Right lobe of liver (tissue), 4 donors: Measurements from ENCODE around the gene SNAPC1.

Source experiments
- POLR2A ChIP-seq: fragments of 450-650 bp; IDR thresholded peaks from one replicate; pipeline ENCODE4 v1.6.1; 2017; ENCODE audit warnings: antibody characterized with exemption, mild to moderate bottlenecking
- TF ChIP-seq, protein P1 (sequence below), 4 donors: fragments of 200-600 bp in 3 of 4; fragments of 450-650 bp in 1 of 4; IDR thresholded peaks; one replicate each; pipeline versions ENCODE4 v1.5.1 to v1.8.0; 2016 to 2022; ENCODE audit warnings: antibody characterized with exemption in 4 of 4, mild to moderate bottlenecking in 2 of 4
- donor health status: DM: no; HTN: no; CAD: no.
- donor health status: DM: no; HTN: no; CAD: no.
- donor health status: DM: no; HTN: yes; CAD: no.

DNA sequence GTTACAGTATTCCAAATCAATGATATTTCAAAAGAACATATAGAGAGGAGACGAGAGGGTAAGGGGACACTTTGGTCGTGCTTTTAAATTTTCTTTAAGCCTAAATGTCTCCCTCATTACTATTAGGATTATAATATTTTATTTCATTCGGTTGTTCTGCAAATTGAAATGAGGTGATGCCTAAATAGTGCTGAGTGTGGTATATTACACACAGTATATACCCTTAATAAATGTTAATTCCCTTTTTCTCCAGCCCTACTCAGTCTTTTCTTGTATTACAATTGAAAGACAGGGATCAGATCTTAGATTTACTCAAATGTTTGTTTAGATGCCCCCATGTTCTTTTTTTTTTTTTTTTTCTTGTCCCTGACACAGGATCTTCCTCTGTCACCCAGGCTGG, 7.7 kb downstream of the SNAPC1 start:
- TF ChIP-seq, protein P1, sequence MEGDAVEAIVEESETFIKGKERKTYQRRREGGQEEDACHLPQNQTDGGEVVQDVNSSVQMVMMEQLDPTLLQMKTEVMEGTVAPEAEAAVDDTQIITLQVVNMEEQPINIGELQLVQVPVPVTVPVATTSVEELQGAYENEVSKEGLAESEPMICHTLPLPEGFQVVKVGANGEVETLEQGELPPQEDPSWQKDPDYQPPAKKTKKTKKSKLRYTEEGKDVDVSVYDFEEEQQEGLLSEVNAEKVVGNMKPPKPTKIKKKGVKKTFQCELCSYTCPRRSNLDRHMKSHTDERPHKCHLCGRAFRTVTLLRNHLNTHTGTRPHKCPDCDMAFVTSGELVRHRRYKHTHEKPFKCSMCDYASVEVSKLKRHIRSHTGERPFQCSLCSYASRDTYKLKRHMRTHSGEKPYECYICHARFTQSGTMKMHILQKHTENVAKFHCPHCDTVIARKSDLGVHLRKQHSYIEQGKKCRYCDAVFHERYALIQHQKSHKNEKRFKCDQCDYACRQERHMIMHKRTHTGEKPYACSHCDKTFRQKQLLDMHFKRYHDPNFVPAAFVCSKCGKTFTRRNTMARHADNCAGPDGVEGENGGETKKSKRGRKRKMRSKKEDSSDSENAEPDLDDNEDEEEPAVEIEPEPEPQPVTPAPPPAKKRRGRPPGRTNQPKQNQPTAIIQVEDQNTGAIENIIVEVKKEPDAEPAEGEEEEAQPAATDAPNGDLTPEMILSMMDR (IDR thresholded peaks at IDR 0.05), result no peak
- TF ChIP-seq POLR2A, result no peak
